ENCODE results near the gene VASP. TPM values are rescaled to one million over a fixed set of nuclear protein-coding genes. Genes with fewer than 3 reads are reported as not detected.

Gene VASP
- total and polyA plus RNA-seq, 9 of the 15 experiments (the other 6 are each of a cell fraction or from before 2014, with no cell fraction given): 16.7 to 261 (median 112) TPM

DNA sequence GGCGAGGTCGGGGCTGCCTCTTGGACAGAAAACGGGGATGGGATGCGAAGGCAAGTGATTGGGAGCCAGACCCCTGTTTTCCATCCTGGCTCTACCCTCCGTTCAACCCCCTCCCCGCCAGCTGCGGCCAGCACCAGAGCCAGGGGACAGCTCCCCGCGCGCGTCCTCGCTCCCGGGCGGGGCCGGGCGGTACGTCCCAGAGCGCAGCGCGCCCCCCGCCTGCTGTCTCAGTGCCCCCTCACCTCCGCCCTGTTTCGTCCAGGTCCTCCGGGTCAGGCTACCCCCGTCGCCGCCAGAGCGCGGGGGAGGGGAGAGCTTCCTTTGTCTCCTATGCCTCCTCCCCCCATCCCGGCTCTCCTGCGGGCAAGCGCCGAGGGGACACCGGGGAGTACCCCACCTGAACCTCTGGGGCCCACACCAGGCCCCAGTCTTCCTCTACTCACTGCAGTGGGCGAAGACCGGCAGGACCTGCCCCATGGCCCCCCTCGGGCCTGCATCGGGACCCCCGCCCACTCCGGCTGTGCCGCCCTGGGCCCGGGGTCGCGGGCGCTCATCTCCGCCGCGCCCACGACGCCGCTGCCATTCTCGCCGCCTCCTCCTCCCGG, 10.8 kb upstream of the VASP start (continued):
- TF ChIP-seq, protein P1, sequence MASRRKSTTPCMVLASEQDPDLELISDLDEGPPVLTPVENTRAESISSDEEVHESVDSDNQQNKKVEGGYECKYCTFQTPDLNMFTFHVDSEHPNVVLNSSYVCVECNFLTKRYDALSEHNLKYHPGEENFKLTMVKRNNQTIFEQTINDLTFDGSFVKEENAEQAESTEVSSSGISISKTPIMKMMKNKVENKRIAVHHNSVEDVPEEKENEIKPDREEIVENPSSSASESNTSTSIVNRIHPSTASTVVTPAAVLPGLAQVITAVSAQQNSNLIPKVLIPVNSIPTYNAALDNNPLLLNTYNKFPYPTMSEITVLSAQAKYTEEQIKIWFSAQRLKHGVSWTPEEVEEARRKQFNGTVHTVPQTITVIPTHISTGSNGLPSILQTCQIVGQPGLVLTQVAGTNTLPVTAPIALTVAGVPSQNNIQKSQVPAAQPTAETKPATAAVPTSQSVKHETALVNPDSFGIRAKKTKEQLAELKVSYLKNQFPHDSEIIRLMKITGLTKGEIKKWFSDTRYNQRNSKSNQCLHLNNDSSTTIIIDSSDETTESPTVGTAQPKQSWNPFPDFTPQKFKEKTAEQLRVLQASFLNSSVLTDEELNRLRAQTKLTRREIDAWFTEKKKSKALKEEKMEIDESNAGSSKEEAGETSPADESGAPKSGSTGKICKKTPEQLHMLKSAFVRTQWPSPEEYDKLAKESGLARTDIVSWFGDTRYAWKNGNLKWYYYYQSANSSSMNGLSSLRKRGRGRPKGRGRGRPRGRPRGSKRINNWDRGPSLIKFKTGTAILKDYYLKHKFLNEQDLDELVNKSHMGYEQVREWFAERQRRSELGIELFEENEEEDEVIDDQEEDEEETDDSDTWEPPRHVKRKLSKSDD (conservative IDR thresholded peaks at IDR 0.05; ENCODE audit: low read length): no peak
- TF ChIP-seq ZNF696 (CRISPR knock-in tag; conservative IDR thresholded peaks at IDR 0.05) (no peak), EP300 (IDR thresholded peaks at IDR 0.05; ENCODE audit: low read length) (no peak), MED1 (CRISPR knock-in tag; IDR thresholded peaks at IDR 0.05; ENCODE audit: borderline replicate concordance) (peak; percentile 69; the same call in 1 of the 2 replicates), JUNB (CRISPR knock-in tag; conservative IDR thresholded peaks at IDR 0.05) (no peak), KLF13 (tag; IDR thresholded peaks at IDR 0.05; ENCODE audit: borderline replicate concordance, low read depth) (no peak), ZNF140 (CRISPR knock-in tag; IDR thresholded peaks at IDR 0.05) (no peak), ZNF431 (CRISPR knock-in tag; IDR thresholded peaks at IDR 0.05) (peak; percentile 63; the same call in 1 of the 2 replicates), GABPB1 (CRISPR knock-in tag; IDR thresholded peaks at IDR 0.05) (peak; percentile 45; the same call in 1 of the 2 replicates), FOXK1 (CRISPR knock-in tag; IDR thresholded peaks at IDR 0.05; ENCODE audit: borderline replicate concordance) (0 out of 2 replicates have a peak, but pooled peaks have one; percentile 47), XRCC5 (IDR thresholded peaks at IDR 0.05; ENCODE audit: low read depth, low read length) (peak; percentile 59; the same call in 1 of the 2 replicates), ZFP36 (IDR thresholded peaks at IDR 0.05; ENCODE audit: low read depth, low read length, partially characterized antibody) (no peak), PRDM10 (IDR thresholded peaks at IDR 0.05; ENCODE audit: partially characterized antibody) (no peak), ZC3H8 (IDR thresholded peaks at IDR 0.05) (no peak), ZBED1 (IDR thresholded peaks at IDR 0.05) (no peak), FOXM1 (IDR thresholded peaks at IDR 0.05; ENCODE audit: low read depth) (no peak), FOXM1 (CRISPR knock-in tag; IDR thresholded peaks at IDR 0.05; ENCODE audit: low read depth) (peak; percentile 75; the same call in 1 of the 2 replicates), CHCHD3 (CRISPR knock-in tag; IDR thresholded peaks at IDR 0.05) (no peak)
- TF ChIP-seq, protein P2, sequence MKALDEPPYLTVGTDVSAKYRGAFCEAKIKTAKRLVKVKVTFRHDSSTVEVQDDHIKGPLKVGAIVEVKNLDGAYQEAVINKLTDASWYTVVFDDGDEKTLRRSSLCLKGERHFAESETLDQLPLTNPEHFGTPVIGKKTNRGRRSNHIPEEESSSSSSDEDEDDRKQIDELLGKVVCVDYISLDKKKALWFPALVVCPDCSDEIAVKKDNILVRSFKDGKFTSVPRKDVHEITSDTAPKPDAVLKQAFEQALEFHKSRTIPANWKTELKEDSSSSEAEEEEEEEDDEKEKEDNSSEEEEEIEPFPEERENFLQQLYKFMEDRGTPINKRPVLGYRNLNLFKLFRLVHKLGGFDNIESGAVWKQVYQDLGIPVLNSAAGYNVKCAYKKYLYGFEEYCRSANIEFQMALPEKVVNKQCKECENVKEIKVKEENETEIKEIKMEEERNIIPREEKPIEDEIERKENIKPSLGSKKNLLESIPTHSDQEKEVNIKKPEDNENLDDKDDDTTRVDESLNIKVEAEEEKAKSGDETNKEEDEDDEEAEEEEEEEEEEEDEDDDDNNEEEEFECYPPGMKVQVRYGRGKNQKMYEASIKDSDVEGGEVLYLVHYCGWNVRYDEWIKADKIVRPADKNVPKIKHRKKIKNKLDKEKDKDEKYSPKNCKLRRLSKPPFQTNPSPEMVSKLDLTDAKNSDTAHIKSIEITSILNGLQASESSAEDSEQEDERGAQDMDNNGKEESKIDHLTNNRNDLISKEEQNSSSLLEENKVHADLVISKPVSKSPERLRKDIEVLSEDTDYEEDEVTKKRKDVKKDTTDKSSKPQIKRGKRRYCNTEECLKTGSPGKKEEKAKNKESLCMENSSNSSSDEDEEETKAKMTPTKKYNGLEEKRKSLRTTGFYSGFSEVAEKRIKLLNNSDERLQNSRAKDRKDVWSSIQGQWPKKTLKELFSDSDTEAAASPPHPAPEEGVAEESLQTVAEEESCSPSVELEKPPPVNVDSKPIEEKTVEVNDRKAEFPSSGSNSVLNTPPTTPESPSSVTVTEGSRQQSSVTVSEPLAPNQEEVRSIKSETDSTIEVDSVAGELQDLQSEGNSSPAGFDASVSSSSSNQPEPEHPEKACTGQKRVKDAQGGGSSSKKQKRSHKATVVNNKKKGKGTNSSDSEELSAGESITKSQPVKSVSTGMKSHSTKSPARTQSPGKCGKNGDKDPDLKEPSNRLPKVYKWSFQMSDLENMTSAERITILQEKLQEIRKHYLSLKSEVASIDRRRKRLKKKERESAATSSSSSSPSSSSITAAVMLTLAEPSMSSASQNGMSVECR (CRISPR knock-in tag; IDR thresholded peaks at IDR 0.05): peak; percentile 98

Data from K562 (cell line).